ENCODE results near the gene ARAP2.

The ARAP2 gene

DNA sequence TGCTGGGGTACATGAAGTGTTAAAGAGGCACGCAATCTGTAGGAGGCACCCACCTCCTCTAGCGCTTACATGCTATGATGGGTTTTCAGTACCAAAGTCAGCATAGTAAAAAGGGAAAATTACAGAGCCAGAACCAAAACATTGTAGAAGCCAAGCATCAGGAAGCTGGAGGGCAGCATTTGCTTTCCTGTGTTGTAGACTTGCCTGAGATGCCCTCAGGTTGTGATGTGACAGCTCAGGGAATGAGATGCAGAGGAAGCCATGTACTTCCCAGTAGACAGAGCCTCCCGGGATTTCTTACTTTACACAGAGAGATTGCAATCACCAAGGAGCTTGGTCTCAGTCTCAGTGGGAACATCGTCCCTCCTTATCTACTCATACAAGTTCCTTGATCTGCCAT lies 161.5 kb downstream of the ARAP2 start:
- Histone ChIP-seq H3K4me1 (ENCODE audit: low read length) (peaks cover 13% of the 10 kb centered on the region), H3K36me3 (replicated peaks; ENCODE audit: low read depth, low read length) (peaks cover 25% of the 10 kb centered on the region), H2AFZ (ENCODE audit: low read depth, low read length) (no peak overlapping the region), H3K9ac (ENCODE audit: low read length) (no peak overlapping the region), H3K79me2 (ENCODE audit: low read length) (no peaks in the 10 kb centered on the region), H3K4me2 (ENCODE audit: low read length) (no peak overlapping the region), H4K20me1 (ENCODE audit: insufficient read depth, low read length) (peaks cover 5% of the 10 kb centered on the region; the same call in 1 of the 2 replicates), H3K27ac (ENCODE audit: low read length) (no peak overlapping the region), H3K4me3 (ENCODE audit: low read length) (no peak overlapping the region), H3K9me3 (ENCODE audit: insufficient read depth, low read length) (no peaks in the 10 kb centered on the region), H3K27me3 (ENCODE audit: low read depth, low read length) (no peaks in the 10 kb centered on the region)
- TF ChIP-seq, protein P1, sequence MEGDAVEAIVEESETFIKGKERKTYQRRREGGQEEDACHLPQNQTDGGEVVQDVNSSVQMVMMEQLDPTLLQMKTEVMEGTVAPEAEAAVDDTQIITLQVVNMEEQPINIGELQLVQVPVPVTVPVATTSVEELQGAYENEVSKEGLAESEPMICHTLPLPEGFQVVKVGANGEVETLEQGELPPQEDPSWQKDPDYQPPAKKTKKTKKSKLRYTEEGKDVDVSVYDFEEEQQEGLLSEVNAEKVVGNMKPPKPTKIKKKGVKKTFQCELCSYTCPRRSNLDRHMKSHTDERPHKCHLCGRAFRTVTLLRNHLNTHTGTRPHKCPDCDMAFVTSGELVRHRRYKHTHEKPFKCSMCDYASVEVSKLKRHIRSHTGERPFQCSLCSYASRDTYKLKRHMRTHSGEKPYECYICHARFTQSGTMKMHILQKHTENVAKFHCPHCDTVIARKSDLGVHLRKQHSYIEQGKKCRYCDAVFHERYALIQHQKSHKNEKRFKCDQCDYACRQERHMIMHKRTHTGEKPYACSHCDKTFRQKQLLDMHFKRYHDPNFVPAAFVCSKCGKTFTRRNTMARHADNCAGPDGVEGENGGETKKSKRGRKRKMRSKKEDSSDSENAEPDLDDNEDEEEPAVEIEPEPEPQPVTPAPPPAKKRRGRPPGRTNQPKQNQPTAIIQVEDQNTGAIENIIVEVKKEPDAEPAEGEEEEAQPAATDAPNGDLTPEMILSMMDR (IDR thresholded peaks at IDR 0.05; ENCODE audit: low read depth, low read length): no peak

DNA sequence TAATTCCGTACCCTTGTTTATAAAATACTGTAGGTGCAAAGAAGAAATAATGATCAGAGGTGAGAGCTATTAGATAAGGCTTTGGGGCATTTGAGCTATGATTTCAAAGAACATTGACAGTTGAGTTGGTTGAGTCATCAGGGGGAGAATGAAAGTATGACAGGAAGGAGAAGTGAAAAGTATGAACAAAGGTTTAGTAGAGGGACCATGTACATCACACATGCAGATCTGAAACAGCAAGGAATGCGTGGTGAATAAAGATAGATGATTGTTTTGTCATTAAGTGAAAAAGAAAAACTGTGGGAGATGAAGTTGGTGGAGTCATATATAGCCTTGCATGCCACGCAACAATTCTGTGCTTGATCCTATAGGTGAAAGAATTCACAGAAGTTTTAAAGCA lies 163.1 kb downstream of the ARAP2 start:
- TF ChIP-seq, protein P1 (IDR thresholded peaks at IDR 0.05; ENCODE audit: low read depth, low read length): no peak
- no peak for TF ChIP-seq EZH2phosphoT487 (IDR thresholded peaks at IDR 0.05; ENCODE audit: low read depth)
- peaks cover 32% of the 10 kb centered on the region for H3K36me3 ChIP-seq (replicated peaks; ENCODE audit: low read depth, low read length)

DNA sequence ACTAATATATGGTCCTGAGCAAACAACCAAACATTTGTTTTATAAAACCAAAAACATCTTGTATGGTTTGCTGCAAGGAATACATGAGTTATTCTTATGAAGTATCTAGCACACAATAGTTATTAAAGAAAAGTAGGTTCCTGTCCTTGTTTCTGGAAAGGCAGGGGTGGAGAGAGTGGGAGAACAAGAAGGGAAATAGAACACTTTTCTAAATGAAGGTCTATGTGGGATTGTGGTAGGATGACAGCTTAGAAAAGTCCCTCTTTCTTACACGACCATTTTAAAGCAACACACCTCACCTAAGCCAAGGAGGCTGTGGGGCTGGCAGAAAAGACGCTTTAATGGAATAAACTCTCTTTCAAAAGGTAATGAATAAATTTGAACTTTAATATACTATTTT lies 164.6 kb downstream of the ARAP2 start:
- no peak overlapping the region for H3K9ac ChIP-seq (ENCODE audit: low read length)
- peaks cover 13% of the 10 kb centered on the region for H3K4me1 ChIP-seq (ENCODE audit: low read length)
- no peak overlapping the region for H3K4me3 ChIP-seq (ENCODE audit: low read length)
- H3K79me2 ChIP-seq (ENCODE audit: low read length): no peaks in the 10 kb centered on the region
- H3K27ac ChIP-seq (ENCODE audit: low read length): no peak overlapping the region
- H3K4me2 ChIP-seq (ENCODE audit: low read length): no peak overlapping the region
- no peaks in the 10 kb centered on the region for H3K9me3 ChIP-seq (ENCODE audit: insufficient read depth, low read length)
- TF ChIP-seq, protein P1 (IDR thresholded peaks at IDR 0.05; ENCODE audit: low read depth, low read length): no peak
- no peak for TF ChIP-seq EZH2phosphoT487 (IDR thresholded peaks at IDR 0.05; ENCODE audit: low read depth)
- peaks cover 5% of the 10 kb centered on the region; the same call in 1 of the 2 replicates for H4K20me1 ChIP-seq (ENCODE audit: insufficient read depth, low read length)
- H3K27me3 ChIP-seq (ENCODE audit: low read depth, low read length): no peaks in the 10 kb centered on the region
- no peak overlapping the region for H2AFZ ChIP-seq (ENCODE audit: low read depth, low read length)
- H3K36me3 ChIP-seq (replicated peaks; ENCODE audit: low read depth, low read length): peaks cover 32% of the 10 kb centered on the region

More for the DNA sequence above, 163.1 kb downstream of the ARAP2 start:
- Histone ChIP-seq H3K79me2 (ENCODE audit: low read length) (no peaks in the 10 kb centered on the region), H3K4me1 (ENCODE audit: low read length) (peaks cover 13% of the 10 kb centered on the region), H3K4me2 (ENCODE audit: low read length) (peak overlapping the region; percentile 36; the same call in 1 of the 2 replicates), H3K9me3 (ENCODE audit: insufficient read depth, low read length) (no peaks in the 10 kb centered on the region), H3K4me3 (ENCODE audit: low read length) (no peak overlapping the region), H3K27ac (ENCODE audit: low read length) (no peak overlapping the region), H3K9ac (ENCODE audit: low read length) (no peak overlapping the region), H3K27me3 (ENCODE audit: low read depth, low read length) (no peaks in the 10 kb centered on the region), H4K20me1 (ENCODE audit: insufficient read depth, low read length) (peaks cover 5% of the 10 kb centered on the region; the same call in 1 of the 2 replicates), H2AFZ (ENCODE audit: low read depth, low read length) (no peak overlapping the region)

DNA sequence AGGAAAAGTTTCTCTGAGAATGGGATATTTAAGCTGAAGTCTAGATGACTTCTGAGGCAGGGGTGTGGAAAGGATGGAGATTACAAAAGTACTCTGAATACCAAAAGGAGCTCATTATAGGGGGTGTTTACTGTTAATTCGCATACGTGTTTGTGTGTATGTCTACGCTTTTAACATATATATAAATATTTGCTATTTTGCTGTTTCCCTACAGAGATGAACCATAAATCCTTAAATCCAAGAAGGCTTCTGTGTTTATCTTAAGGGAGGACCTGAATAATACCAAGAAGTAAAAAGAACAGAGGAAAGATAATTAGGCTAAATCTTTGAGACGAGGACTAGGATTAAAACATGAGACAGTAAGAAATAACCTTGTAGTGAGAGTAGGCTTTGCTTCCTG lies 166.0 kb downstream of the ARAP2 start:
- Histone ChIP-seq H3K4me1 (ENCODE audit: low read length) (peaks cover 13% of the 10 kb centered on the region), H4K20me1 (ENCODE audit: insufficient read depth, low read length) (peaks cover 5% of the 10 kb centered on the region; the same call in 1 of the 2 replicates), H3K9me3 (ENCODE audit: insufficient read depth, low read length) (no peaks in the 10 kb centered on the region), H3K27ac (ENCODE audit: low read length) (no peak overlapping the region), H3K79me2 (ENCODE audit: low read length) (no peaks in the 10 kb centered on the region), H3K4me2 (ENCODE audit: low read length) (no peak overlapping the region), H3K36me3 (replicated peaks; ENCODE audit: low read depth, low read length) (peaks cover 37% of the 10 kb centered on the region), H3K9ac (ENCODE audit: low read length) (no peak overlapping the region), H2AFZ (ENCODE audit: low read depth, low read length) (no peak overlapping the region), H3K27me3 (ENCODE audit: low read depth, low read length) (no peaks in the 10 kb centered on the region), H3K4me3 (ENCODE audit: low read length) (no peak overlapping the region)
- TF ChIP-seq, protein P1 (IDR thresholded peaks at IDR 0.05; ENCODE audit: low read depth, low read length): no peak
- no peak for TF ChIP-seq EZH2phosphoT487 (IDR thresholded peaks at IDR 0.05; ENCODE audit: low read depth)
